ENCODE measurements around the gene HDDC3.

HDDC3 gene

GRCh38 chr15:90889736-90890456, 42.5 kb downstream of the HDDC3 start:
- no peak for DNase-seq

- DNase-seq = no peak
Observed at GRCh38 chr15:90889313-90889730, 43.0 kb downstream of the HDDC3 start.

- DNase-seq = no peak
Observed at GRCh38 chr15:90887037-90887481, 45.3 kb downstream of the HDDC3 start.

- DNase-seq = no peak
Observed at GRCh38 chr15:90886291-90886614, 46.1 kb downstream of the HDDC3 start.

GRCh38 chr15:90885432-90886290, 46.7 kb downstream of the HDDC3 start:
- DNase-seq = no peak

- no peak for DNase-seq
Observed at GRCh38 chr15:90884719-90885431, 47.5 kb downstream of the HDDC3 start.

GRCh38 chr15:90883976-90884718, 48.2 kb downstream of the HDDC3 start, which contains the start of gene FES:
Gene FES, plus strand, starts transcription at chr15:90884504. Its CDS starts 542 bp downstream, at chr15:90885046.
- DNase-seq = no peak

- no peak for DNase-seq
Observed at GRCh38 chr15:90883526-90883975, 48.8 kb downstream of the HDDC3 start.

GRCh38 chr15:90882781-90883525, 49.4 kb downstream of the HDDC3 start:
- no peak for DNase-seq

- no peak for DNase-seq
Observed at GRCh38 chr15:90881978-90882721, 50.2 kb downstream of the HDDC3 start.

- DNase-seq = no peak
Observed at GRCh38 chr15:90881181-90881977, 51.0 kb downstream of the HDDC3 start.

GRCh38 chr15:90880381-90881145, 51.8 kb downstream of the HDDC3 start:
- no peak for DNase-seq
